ENCODE data around the gene ZFP2.

Gene ZFP2

DNA sequence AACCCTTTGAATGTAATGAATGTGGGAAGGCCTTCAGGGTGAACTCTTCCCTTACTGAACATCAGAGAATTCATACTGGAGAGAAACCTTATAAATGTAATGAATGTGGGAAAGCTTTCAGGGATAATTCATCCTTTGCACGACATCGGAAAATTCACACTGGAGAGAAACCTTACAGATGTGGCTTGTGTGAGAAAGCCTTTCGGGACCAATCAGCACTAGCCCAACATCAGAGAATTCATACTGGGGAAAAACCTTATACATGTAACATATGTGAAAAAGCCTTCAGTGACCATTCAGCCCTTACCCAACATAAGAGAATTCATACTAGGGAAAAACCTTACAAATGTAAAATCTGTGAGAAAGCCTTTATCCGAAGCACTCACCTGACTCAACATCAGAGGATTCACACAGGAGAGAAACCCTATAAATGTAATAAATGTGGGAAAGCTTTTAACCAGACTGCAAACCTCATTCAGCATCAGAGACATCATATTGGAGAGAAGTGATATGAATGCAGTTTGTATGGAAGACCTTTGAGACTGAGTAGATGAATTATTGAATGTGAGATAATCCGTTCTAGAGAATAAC, 69.8 kb downstream of the ZFP2 start:
- DNase-seq (ENCODE audit: extremely low read depth in 1 of 2, low read depth in 1 of 2), result no peak

DNA sequence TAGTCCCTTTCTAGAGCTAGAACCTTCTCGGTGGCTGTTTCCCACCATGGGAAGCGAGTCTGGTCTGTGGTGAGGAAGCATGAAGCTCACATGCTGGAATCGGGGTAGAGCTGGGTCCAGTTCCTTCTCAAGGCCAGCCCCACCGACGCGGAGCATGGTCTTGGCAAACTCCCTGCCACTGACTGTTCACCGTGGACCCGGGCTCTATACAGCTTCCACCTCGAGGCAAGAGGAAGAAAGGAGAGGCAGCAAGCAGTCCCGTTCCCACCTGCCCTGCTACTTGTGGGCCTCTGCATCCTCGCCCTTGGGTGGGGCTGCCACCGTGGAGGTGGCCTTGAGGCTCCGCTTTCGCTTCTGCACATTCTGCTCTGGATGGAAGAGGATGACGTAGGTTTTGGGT, 85.7 kb downstream of the ZFP2 start:
- no peak for DNase-seq (ENCODE audit: extremely low read depth in 1 of 2, low read depth in 1 of 2)
